GM19193 (cell line): ENCODE measurements around the gene ANKRD42.

Experiments used
- POLR2A ChIP-seq: IDR thresholded peaks from 4 replicates; pipeline ENCODE4 v1.6.1; 2011; ENCODE audit not compliant: insufficient read depth, insufficient read length; ENCODE audit errors: extremely low read depth

The ANKRD42 gene

DNA sequence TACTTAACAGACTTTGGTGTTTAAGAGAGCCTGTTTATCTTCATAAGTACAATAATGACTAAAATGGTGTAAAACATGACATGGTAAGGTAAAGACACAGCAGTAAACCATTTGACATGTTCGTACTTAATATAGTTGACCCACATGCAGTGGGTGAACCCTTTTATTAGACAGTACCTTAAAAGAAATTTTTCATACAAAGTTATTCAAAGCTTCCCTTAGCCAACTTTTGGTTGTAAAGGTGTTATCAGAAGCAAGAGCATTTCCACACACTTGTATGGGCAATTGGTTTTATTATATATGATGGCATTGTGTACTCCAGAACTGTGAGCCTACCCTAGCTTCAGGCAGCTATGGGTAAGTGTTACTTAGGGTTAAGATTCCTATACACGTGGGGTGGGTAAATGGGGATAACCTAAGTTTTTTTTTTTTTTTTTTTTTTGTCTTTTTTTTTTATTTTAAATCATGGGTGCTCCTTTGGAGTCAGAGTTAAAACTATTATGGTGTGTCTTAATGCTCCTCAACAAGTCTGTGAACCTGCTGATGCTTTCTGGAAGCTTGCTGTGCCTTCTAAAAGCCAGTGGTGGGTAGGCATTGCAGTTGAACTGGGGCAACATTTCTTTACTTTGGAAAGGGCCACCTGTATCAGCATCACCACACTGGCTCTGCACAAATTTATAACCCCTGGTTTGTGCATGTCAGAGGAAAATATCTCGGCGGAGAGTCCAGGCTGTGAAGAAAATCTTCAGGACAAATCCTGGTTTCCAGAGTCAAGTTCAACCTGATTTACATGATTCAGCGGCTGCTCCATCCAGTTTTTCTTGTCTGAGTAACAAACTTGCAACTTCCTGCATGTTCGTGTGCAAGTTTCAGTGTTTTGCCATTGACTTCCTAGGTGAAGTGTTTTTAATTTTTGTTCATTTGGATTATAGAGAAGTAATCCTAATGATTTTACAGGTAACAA is 33.3 kb upstream of the ANKRD42 start:
- TF ChIP-seq POLR2A: no peak

DNA sequence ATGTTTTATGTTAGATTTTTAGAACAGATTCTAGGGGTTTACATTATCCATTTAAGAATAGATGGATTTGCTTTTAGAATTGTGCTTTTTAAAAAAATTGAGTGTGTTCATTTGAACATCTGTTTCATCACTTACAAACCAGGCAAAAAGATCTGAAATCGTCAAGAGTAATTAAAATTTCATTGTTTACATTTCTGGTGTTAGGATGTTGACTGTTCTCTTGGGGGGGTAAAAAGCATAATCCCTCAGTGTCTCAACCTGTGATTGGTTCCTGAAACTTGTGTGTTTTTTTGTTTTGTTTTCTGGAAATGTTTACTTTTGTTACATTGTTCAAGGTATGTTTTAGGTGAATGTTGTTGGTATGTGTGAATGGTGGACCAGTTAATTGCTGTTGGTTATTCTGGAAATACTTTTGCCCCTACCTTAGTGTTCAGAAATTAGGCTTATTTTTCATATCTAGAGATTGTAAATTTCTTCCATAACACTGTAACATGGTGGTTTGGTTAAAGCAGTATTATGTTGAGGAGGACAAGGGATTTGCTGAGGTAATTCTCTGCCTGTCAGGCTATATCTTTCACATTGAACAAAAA is 31.8 kb upstream of the ANKRD42 start:
- TF ChIP-seq POLR2A: no peak

- TF ChIP-seq POLR2A: no peak
Observed at GRCh38 chr11:83162377-83162776, 31.1 kb upstream of the ANKRD42 start.

- no peak for TF ChIP-seq POLR2A
Observed at GRCh38 chr11:83166193-83166866, 27.2 kb upstream of the ANKRD42 start.

DNA sequence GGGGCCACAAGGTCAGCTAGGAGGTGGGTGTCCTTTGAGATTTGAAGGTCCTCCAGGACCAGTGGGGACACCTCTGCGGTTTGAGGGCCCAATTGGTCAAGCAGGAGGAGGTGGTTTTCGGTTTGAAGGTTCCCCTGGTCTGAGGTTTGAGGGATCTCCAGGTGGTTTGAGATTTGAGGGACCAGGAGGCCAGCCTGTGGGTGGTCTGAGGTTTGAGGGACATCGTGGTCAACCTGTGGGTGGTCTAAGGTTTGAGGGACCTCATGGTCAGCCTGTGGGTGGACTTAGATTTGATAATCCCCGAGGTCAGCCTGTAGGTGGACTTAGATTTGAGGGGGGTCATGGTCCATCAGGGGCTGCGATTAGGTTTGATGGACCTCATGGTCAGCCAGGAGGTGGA is 24.8 kb upstream of the ANKRD42 start:
- TF ChIP-seq POLR2A: no peak

- no peak for TF ChIP-seq POLR2A
Observed at GRCh38 chr11:83170865-83171264, 22.6 kb upstream of the ANKRD42 start.

DNA sequence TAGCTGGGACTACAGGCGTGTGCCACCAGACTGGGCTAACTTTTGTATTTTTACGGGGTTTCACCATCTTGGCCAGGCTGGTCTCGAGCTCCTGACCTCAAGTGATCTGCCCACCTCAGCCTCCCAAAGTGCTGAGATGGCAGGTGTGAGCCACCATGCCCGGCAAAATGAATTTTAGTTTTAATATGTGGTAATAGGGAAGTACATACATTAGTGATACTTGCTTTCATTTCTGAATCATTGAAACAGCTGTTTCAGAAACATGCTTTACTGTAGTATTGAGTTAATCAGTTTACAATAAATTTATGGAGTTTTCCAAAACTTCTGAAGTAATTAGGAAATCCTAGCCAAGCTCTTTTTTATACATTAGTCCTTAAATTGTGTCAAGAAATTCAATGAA is 21.0 kb upstream of the ANKRD42 start:
- no peak for TF ChIP-seq POLR2A

DNA sequence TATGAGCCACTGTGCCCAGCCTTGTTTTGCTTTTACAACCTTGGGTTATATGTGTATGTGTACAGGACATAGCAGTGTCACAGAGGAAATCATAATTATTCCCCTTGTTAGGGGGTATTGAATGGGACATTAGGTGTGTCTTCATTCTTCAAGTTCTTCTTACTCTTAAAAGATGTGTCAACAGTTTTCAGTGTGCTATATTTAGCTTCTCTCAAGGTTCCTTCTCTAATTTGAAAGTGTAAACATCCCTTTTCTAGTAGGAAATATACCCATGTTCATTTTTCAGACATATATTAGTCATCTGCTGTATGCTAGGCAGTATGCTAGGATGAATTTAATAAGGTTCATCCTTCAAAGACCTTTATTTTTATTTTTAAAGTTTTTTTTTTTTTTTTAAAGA is 19.5 kb upstream of the ANKRD42 start:
- TF ChIP-seq POLR2A: no peak

- TF ChIP-seq POLR2A: no peak
Observed at GRCh38 chr11:83175815-83176214, 17.7 kb upstream of the ANKRD42 start.

DNA sequence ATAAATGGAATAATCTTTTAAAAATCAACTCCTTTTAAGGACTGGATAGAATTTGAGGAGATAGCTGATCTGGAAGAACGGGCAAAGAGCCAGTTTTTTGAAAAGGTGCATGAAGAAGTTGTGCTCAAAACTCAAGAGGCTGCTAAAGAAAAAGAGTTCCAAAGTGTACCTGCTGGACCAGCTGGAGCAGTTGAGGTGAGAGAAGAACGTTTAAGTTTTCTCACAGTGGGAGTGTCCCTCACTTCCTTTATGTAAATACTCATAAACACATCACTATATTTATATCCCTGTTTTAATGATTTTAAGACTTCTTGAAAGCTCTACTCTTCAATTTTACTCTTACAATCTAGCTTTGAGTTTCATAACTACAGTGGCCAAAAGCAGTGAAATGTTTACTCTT is 11.7 kb upstream of the ANKRD42 start:
- TF ChIP-seq POLR2A: no peak

DNA sequence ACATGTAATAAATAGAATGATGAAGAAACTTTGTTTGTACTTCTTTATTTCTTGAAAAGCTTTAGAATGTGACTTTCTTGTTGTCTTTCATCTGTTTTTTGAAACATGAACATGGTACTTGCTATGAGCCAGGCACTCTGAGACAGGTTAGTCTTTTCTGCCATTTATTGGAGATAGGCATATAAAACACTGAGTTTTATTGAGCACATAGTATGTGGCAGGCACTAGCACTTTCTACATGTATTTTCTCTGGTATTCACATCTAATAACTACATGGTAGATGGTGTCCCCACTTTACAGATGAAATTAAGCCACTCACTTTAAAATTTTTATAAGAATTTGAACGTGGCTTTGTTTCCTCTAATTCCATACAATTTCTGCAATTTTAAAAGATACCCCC is 7.7 kb upstream of the ANKRD42 start:
- TF ChIP-seq POLR2A: no peak

DNA sequence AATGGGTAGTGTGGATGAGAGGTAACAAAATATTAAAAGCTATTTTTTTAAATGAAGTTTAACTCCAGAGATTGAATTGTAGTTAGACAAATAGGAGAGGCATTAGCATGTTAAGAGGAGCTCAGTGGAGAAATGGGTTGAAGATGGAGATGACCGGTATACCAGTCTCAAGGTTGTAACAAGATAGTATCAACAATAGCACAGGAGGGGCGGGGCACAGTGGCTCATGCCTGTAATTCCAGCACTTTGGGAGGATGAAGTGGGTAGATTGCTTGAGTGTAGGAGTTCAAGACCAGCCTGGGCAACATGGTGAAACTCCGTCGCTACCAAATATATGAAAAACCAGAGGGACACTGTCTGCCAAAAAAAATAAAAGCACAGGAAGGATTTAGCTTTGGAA is 6.0 kb upstream of the ANKRD42 start:
- TF ChIP-seq POLR2A: no peak

DNA sequence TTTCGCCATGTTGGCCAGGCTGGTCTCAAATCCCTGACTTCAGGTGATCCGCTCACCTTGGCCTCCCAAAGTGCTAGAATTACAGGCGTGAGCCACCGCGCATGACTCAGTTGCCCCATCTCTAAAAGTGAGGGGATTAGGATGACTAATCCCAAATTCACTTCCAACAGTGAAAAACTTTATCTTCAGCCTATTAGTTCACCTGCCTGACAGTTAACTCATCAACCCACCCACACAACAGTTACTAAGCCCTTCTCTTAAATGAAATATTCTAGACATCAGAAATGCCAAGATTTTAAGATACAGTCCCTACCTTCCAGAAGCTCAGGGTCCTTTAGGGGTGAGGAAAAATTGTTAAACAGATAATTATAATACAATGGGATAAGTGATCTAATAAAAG is 2.0 kb upstream of the ANKRD42 start:
- TF ChIP-seq POLR2A: no peak

DNA sequence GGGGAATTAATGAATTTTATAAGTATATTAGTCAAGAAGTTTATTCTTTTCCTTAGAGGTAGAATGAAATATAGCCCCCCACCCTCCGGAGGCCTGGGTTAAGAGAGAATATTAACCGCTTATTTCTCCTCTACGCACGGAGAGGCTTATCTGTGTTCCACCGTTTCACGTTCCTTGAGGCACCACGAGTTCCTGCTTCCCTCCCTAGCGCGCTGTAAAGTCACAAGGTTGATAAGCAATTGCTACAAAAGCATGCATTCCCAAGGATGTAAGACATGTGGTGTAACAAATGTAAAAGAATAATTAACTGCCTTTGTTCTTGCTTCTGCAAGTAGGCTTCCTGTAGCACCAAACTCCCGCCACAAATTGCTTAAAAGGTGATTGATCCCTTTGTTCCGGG is 1.5 kb upstream of the ANKRD42 start:
- no peak for TF ChIP-seq POLR2A

DNA sequence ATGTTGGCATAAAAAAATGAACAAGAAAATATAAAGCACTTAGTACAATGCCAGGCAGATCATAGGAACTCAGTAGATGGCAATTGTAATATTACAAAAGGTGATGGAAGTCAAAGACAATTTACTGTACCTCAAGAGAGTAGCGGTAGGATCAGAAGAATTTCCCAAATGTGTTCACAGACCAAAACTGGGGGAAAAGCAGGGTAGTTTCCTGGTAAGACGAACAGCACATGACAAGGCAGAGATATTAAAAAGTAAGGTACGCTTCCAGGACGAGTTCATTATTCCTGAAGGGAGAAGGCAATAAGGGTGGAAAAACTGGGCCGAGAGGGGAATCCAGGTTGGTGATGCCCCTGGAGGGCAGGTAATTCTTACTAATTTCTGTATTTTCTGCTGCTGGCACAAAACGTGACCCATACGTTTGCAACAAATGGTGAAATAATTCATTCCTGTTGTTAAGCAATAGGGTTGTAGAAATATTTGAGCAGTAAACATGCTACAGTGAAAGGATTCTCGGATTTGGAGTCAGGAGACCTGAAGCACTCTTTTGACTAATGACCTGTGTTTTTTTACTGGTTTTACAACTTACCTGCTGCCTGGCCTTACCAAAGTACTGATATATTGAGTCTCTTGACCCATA is 786 bp upstream of the ANKRD42 start:
- TF ChIP-seq POLR2A: no peak
